Stimulated activated CD8-positive, alpha-beta memory T cell treated with anti-CD3 and anti-CD28 coated beads, Interleukin-7, amount 100 ng/mL, for 4 hours (primary cell): ENCODE data around the gene SNIP1.
"Not testable (repeated sequence)": the region's sequence is repeated elsewhere in the genome, so short reads cannot be mapped to it uniquely, and the experiment has no call there.

Experiments used
- DNase-seq, 2 donors: peaks; one replicate each; pipeline ENCODE4 v3.0.0-alpha.2; 2020; ENCODE audit warnings: low read depth in 2 of 2

The SNIP1 gene, protein sequence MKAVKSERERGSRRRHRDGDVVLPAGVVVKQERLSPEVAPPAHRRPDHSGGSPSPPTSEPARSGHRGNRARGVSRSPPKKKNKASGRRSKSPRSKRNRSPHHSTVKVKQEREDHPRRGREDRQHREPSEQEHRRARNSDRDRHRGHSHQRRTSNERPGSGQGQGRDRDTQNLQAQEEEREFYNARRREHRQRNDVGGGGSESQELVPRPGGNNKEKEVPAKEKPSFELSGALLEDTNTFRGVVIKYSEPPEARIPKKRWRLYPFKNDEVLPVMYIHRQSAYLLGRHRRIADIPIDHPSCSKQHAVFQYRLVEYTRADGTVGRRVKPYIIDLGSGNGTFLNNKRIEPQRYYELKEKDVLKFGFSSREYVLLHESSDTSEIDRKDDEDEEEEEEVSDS

DNA sequence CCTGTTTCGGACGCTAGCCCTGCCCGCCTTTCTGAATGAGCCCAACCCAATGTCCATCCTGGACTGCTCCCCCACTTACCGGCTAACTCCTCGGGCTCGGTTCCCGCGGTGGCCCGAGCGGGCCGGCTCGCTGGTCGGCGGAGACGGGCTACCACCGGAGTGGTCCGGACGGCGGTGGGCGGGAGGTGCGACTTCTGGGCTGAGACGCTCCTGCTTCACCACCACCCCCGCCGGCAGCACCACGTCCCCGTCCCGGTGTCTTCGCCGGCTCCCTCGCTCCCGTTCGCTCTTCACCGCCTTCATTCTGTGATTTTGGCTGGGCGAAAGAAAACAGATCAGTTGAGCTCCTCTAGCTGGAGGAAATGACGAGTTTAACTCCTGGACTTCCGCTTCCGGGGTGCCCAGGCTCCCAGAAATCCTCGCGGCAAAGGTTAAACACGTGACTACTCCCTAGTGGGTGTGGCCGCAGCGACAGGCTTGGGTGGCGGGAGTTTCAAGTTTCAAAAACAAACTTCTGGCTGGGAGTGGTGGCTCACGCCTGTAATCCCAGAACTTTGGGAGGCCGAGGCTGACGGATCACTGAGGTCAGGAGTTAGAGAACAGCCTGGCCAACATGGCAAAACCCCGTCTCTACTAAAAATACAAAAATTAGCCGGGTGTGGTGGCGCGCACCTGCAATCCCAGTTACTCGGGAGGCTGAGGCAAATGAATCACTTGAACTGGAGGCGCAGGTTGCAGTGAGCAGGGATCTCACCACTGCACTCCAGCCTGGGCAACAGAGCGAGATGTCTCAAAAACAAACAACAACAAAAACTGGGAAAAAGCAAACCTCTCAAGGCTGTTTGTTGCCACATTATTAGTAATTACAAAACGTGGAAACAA is at the start of gene SNIP1:
TSS of gene SNIP1 (minus strand) at position 367 of the 882 bp plus-strand sequence. CDS start at position 303, 64 bp downstream.
- peak; percentile 84 to 93 for DNase-seq

GRCh38 chr1:37602750-37603694 is 48.9 kb upstream of the SNIP1 start:
- DNase-seq = peak in 1 of 2 donors; percentile 9

- no peak for DNase-seq
These were observed 47.3 kb upstream of the SNIP1 start for GRCh38 chr1:37601441-37601840.

- no peak for DNase-seq
These were observed 45.8 kb upstream of the SNIP1 start for GRCh38 chr1:37599940-37600339.

DNA sequence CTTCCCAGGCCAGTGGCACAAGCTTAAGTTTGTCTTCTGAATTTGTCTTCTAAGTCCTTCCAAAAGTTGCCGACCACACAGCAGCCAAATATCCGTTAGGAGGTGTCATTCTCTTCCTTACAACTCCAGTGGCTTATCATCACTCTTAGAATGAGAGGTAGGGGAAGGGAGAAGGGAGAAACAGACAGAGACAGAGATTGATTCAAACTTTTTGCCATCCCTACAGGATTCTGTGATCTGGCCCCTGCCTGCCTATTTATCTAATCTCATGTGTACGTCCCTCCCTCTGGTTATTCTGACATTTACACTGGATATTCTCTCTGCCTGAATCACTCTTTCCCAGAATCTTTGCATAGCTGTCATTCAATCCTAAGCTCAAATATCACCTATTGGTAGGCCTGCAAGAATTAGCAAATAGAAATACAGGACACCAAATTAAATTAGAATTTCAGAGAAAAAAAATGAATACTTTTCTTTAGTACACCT is 42.1 kb upstream of the SNIP1 start:
- no peak for DNase-seq

GRCh38 chr1:37595440-37596181 is 41.5 kb upstream of the SNIP1 start, which contains the start of gene GNL2:
GNL2 (minus strand) TSS chr1:37595937; CDS start chr1:37595822, 115 bp downstream.
- DNase-seq = peak; percentile 89 to 95

GRCh38 chr1:37593726-37594125 is 39.6 kb upstream of the SNIP1 start:
- no peak for DNase-seq

- no peak for DNase-seq
These were observed 34.8 kb upstream of the SNIP1 start for GRCh38 chr1:37588939-37589338.

- DNase-seq = not testable (repeated sequence)
These were observed 30.5 kb upstream of the SNIP1 start for GRCh38 chr1:37584544-37584943.

- DNase-seq = no peak
These were observed 21.6 kb upstream of the SNIP1 start for GRCh38 chr1:37575692-37576091.

DNA sequence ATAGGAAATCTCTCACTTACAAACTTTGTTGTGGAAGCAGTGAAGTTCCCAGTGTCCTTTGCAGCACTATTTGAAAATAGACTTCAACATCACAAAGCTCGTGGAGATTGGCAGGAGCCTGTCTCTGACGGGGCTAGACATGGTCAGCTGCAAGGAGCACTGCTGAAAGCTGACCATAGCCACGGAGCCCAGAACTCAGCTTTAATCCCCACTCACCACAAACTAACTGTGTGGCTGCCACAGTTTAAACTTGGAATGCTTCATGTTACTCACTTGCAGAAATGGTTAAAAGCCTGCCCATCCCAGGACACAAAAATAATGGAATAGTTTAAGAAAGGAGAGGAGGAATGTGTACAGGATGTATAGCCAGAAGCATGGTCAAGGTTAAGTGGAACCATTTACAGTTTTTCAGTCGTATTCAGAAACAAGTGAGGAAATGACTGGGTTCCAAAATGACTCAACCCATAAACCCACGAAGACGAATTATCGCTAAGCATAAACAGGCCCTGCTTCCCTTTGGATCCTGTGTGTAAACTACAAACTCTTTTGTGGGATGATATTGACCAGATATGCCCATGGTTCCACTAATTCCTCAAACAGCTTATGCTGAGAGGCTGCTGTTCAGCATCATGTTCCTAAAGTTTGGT is 20.9 kb upstream of the SNIP1 start:
- no peak for DNase-seq

GRCh38 chr1:37570528-37571334 is 16.6 kb upstream of the SNIP1 start:
- no peak for DNase-seq

DNA sequence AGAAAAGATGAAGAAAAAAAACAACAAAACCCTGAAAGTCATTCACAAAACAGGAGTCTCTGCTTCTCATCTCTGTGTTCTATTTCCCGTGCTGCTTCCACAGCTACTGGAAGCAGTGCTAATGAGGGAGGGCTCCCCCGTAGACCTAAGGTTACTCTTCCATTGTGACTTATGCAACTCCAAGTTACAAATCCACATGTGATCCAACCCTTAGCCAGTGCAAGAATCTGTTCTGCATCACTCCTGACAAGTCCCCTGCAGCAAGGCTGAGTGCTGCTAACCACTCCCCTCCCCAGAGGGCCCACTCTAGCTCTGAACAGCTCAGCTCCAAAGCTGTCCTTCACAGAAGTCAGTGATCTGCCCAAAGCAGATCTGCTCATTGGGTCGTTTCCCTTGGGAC is 12.9 kb upstream of the SNIP1 start:
- no peak for DNase-seq

DNA sequence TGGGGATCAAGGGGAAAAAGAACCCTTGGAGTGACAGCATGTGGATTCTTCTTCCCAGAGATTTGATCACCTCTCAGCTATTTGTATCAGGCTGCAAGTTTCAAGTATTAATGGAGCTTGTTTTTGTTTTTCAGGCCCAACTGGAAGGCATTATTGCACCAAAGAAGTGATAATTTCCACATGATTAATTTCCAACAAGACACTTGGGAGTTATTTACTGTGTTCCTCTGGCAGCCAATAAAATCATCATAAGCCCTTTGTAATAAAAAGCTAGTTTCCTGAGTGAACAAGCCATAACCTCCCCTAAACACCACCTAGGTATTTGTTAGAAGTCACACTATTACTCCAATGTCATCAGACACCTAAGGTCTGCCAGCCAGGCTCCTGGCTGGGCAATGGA is 10.8 kb upstream of the SNIP1 start:
- DNase-seq = no peak

DNA sequence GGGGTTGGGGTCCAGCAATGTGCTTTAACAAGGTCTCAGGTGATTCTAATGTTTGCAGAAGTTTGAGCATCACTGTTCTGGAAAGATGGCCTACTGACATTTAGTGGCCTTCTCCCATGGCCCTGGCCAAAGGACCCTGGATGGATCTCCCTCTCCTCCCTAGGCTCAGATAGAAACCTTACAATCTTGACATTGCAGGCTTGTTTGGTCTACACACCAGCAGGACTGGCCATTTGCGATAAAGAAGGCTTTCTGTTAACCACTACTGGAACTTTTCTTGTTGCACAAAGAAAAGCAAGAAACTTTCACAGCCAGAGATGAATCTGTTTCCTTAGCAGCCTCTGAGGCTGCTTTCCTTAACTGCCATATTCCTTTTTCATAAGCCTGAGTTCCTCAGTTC is 8.9 kb upstream of the SNIP1 start:
- DNase-seq = no peak

DNA sequence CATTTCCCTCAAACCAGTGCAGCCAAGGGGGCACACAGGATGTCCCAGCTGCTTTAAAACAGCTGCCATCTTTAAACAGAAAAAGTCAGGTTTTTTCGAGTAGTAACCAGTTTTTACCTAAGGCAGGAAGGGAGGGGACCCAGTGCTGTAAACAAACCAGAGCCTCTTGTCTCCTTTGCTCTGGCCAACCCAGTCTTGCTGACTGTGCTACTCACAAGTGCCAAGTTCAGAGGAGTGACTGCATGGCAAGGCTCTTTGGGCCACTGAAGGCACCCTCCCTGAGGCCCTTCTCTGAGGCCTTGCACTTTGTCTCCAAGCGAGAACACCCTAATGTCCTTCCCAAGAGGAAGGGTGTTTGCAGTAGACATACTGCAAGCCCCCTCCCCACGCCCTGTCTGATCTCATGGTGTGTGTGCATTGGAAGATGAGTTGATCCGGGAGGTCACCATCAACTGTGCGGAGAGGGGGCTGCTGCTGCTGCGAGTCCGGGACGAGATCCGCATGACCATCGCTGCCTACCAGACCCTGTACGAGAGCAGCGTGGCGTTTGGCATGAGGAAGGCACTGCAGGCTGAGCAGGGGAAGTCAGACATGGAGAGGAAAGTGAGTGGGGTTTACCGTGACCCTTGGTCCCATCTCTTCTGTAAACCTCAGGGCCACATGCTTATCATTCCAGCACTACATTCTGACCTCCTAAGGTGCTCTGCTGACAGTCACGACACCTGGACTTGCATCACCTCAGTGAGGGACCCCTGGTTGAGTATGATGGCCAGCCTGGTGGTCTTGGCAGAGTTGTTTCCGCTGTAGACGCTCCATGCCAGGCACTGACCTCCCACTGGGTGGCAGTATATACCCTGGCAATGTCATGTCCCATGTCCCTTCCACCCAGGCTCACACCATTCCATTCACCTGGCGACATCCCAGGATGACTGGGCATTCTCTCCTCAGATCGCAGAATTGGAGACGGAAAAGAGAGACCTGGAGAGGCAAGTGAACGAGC is 7.3 kb upstream of the SNIP1 start:
- peak in 1 of 2 donors; percentile 7 for DNase-seq

GRCh38 chr1:37560401-37561132 is 6.5 kb upstream of the SNIP1 start:
- no peak for DNase-seq
